Activated CD8-positive, alpha-beta memory T cell treated with anti-CD3 and anti-CD28 coated beads, Interleukin-2, amount 50 U/mL, for 1 hour (primary cell): Measurements from ENCODE around the gene AEBP1.

Experiments used
- DNase-seq: peaks from one replicate; pipeline ENCODE4 v3.0.0-alpha.2; 2020; ENCODE audit errors: extremely low read depth

AEBP1 gene

GRCh38 chr7:44103923-44104859, at the start of gene AEBP1:
Gene AEBP1 (plus strand): TSS chr7:44104345. CDS start chr7:44104666, 321 bp downstream.
- DNase-seq = no peak

DNA sequence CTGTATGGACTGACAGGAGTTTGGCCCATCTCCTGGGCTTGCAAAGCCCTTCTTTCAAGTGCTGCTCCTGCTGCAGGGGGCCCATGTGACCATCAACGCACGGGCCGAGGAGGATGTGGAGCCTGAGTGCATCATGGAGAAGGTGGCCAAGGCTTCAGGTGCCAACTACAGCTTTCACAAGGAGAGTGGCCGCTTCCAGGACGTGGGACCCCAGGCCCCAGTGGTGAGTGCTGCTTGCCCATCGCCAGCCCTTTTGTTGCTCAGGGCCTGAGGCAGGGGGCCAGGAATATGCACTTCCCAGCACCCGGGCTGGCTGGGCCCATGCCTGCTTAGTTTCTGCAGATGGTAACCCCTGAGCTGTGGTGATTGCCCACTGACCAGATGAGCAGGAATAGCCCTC, 47.5 kb upstream of the AEBP1 start:
- no peak for DNase-seq

DNA sequence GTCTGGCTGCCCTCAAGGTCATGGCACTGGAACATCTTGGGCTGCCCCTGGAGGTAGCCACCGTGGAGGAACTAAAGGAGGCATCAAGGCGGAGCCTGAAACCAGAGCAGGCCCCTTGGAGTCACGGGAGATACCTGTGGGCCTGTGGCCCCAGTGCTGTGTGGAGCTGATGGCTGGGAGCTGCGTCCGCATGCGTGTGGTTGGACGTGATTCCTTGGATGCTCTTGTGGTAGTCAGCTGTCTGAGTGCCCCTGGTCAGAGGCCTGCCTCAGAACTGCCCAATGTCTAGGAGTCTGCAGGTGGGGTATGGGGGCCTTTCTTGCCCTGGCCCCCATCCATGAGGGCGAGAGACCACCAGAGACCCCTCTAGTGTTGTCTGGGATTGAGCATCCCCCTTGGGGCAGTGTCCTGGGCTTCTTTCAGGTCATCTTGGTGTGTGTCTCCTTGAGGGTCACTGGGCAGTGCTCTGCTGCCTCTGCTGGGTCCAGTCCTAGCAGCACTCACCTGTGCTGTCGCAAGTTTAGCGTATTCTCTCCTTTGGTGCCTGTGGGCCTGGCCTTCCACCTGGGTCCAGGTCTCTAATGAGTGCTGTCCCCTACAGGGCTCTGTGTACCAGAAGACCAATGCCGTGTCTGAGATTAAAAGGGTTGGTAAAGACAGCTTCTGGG, 46.8 kb upstream of the AEBP1 start:
- DNase-seq = no peak

DNA sequence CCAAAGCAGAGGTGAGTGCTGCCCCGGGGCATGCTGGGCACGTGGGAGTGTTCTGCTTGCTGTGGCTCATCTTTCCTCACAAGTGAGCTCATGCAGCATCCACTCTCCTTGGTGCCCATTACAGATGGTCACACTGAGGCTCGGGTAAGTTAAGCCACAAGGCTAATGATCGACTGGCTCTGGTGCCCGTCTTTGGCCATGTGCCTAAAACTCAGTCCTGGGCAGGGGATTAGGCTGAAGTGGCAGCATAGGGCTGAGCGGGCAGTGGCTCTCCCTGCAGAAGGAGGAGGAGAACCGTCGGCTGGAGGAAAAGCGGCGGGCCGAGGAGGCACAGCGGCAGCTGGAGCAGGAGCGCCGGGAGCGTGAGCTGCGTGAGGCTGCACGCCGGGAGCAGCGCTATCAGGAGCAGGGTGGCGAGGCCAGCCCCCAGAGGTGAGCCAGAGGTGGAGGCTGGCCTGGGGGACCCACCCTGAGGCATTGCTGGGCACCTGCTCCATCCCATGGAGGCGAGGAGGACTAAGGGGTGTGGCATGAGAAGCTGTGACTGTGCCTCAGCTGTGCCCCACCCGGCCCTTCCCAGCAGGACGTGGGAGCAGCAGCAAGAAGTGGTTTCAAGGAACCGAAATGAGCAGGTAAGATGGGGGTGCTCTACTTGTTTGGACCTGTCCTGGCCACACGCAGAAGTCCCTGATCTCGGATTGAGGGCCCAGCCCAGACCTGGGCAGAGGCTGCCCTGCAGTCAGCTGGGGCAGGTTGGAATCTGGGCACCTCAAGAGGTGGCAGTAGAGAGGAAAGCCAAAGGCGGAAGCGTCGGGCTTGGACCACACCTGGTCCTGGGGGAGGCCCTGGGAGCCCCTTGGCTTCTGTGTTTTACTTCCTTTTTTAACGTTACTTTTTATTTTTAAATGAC, 46.0 kb upstream of the AEBP1 start:
- no peak for DNase-seq

GRCh38 chr7:44058759-44059218, 45.4 kb upstream of the AEBP1 start:
- DNase-seq = no peak

DNA sequence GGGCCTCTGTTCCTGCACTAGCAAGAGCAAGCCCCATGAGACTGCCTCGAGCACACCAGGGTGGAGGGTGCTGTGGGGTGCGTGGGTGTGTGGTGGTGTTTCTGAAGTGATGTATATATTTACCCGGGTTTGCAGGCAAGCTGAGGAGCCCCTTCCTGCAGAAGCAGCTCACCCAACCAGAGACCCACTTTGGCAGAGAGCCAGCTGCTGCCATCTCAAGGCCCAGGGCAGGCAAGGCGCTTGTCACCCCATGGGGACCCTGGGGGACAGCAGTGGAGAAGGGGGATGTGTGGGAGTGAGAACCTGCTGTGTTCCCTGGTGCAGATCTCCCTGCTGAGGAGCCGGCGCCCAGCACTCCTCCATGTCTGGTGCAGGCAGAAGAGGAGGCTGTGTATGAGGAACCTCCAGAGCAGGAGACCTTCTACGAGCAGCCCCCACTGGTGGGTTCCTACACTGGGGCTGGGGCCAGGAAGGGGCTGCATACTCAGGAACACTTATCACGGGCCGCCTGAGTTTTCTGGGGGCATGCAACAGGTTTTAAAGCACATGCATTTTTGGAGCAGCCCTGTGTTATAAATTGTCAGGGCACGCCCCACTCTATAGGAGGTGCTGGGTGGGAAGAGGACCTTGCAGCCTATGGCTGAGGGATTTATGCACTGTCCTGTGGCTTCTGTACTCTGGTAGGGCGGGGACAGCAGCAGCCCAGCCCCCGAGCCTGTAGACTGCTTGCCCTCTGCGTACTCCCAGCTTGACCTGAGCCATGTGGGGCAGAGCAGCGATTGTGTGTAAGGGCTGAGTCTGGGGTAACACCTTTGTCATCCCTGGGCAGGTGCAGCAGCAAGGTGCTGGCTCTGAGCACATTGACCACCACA, 44.7 kb upstream of the AEBP1 start:
- DNase-seq = no peak

- DNase-seq = no peak
Measured at GRCh38 chr7:44060091-44060947, 43.8 kb upstream of the AEBP1 start.

DNA sequence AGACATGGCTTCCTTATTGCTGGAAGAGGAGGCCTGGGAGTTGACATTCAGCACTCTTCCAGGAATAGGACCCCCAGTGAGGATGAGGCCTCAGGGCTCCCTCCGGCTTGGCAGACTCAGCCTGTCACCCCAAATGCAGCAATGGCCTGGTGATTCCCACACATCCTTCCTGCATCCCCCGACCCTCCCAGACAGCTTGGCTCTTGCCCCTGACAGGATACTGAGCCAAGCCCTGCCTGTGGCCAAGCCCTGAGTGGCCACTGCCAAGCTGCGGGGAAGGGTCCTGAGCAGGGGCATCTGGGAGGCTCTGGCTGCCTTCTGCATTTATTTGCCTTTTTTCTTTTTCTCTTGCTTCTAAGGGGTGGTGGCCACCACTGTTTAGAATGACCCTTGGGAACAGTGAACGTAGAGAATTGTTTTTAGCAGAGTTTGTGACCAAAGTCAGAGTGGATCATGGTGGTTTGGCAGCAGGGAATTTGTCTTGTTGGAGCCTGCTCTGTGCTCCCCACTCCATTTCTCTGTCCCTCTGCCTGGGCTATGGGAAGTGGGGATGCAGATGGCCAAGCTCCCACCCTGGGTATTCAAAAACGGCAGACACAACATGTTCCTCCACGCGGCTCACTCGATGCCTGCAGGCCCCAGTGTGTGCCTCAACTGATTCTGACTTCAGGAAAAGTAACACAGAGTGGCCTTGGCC, 43.0 kb upstream of the AEBP1 start:
- DNase-seq = no peak

DNA sequence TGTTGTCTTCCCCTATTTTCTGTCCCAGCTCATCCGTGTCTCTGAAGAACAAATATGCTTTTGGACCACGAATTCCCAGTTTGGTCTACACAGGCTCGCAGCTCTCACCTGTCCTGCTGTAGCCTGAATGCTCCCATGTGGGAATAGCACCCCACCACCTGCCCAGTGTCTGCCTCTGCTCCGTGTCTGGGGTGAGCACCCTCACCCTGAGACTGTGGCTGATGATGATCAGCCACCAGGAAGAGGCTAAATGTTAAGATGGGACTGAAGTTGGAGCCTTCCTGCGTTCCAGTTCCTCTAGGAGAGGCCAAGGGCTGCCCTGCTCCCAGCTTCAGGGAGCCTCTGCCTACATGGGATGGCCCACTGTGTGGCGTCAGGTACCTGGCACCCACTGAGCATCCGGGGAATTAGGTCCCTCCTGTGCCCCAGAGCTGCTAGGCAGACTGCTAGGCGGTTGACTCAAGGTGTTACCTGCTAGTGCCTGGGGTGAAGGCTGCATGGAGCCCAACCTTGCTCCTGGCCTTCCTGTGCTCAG, 42.4 kb upstream of the AEBP1 start:
- no peak for DNase-seq

DNA sequence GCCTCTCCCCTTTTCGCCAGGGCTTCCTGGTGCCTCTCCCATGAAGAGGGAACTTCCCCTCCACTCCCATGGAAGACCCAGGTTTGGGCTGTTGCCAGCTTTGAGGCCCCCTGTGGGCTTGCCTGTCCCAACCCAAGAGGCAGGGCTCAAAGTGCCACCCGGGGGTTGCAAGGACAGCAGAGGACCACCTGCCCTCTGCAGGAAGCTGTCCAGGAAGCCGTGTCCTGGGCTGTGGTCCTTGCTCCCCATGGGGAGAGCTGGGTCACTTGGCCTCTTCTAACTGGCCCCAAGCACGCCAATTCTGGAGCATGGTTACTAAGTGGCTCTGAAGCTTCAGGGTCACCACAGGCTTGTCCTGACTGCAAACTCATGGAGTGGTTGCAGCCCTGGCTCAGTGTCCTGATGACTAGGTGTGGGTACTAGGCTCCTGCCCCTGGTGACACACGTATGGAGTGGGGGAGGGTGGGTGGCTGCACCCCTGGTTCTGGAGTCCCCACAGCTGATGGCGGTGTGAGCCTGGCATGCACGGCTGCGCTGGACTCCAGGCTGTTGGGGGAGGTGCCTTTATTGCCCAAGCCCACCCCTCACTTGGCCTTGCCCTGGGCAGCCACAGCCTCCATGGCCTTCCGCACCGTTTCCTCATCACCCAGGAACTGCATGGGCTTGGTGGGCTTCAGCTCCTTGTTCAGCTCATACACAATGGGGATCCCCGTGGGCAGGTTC, 41.8 kb upstream of the AEBP1 start:
- DNase-seq = no peak

DNA sequence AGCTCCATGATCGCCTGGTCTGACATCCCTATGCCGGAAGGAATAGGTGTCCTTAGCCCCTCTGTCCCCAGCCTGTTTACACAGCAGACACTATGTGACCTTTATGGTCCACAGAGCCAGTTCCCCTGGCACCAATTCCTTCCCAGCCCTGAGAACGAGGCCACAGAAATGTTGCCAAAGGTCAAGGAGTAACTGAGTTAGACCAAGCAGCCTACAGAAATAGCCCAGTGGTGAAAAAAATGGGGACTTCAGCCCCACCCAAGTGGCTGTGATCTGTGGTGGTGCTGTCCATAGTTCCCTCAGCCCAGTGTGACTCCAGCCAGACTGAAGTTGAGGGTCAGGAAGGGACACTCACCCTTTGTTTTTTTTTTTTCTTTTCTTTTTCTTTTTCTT, 41.2 kb upstream of the AEBP1 start:
- DNase-seq = no peak

GRCh38 chr7:44063547-44063893, 40.6 kb upstream of the AEBP1 start:
- DNase-seq = no peak

GRCh38 chr7:44063894-44064651, 40.1 kb upstream of the AEBP1 start:
- no peak for DNase-seq

- no peak for DNase-seq
Measured at GRCh38 chr7:44064791-44065430, 39.2 kb upstream of the AEBP1 start.

DNA sequence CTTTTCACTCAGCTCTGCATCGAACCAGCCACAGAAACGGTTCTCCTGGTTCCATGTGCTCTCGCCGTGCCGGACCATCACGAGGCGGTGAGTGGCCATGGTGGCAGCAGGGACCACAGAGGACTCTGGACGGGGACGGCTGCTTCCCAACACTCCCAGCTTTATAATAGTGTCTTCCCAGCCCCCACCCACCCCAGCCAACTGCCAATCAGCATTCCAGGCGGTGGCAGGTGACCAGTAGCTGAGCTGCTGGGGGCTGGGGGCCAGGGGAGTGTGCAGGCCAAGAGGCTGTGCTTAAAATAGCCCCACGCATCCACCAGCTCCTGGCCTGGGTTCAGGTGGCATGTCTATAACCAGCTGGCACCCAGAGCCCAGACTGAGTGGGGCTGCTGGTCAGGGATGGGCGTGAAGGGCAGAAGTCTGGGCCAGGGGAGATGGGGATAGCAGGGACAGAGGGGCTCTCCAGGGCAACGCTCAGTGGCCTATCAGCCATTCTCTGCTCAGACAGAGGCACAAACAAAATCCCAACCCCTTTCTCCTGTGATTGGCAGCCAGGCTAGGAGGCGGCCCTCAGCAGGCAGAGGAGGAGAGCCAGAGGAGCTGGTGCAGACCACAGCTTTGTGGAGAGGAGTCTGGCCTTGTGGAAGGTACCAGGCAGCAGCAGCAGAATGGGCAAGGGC, 38.6 kb upstream of the AEBP1 start, which contains the start of gene PGAM2:
PGAM2 (minus strand) TSS at position 137 of the 680 bp plus-strand sequence; CDS start at position 99, 38 bp downstream.
- DNase-seq = no peak

DNA sequence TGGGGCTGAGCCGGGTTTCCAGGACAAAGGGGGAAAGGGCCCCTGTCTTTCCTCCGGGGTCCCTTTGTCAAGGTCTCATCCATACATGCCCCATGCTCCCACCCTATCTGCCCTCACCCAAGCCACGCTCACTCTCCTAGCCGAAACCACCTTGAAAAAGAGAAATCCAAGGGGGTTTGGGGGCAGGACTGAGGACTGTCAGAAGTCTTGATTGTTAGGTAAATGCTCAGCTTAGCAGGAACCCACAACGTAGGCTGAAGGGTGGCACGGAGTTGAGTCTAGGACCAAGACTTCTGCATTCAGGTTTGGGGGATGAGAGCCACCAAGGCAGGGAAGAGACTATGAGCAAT, 38.1 kb upstream of the AEBP1 start:
- no peak for DNase-seq
